HepG2 (cell line): ENCODE data around the gene MXRA7. TPM values are rescaled to one million over a fixed set of nuclear protein-coding genes. Genes with fewer than 3 reads are reported as not detected.

Experiments
- GMEB2 ChIP-seq: IDR thresholded peaks from 2 replicates; pipeline ENCODE4 v1.6.1; 2016; ENCODE audit warnings: missing biosample characterization, missing genetic modification reagents, low read depth
- MEIS2 ChIP-seq: sonication (generic); formaldehyde crosslinking; IDR thresholded peaks from 2 replicates; pipeline ENCODE4 v1.9.0; 2021; ENCODE audit warnings: mild to moderate bottlenecking, missing genetic modification reagents
- NFKB2 ChIP-seq: sonication (generic); formaldehyde crosslinking; IDR thresholded peaks from 2 replicates; pipeline ENCODE4 v1.4.0; 2020; ENCODE audit warnings: missing genetic modification reagents, borderline replicate concordance
- NPAS2 ChIP-seq: sonication (generic); formaldehyde crosslinking; IDR thresholded peaks from 2 replicates; pipeline ENCODE4 v1.8.0; 2022; ENCODE audit warnings: mild to moderate bottlenecking, missing genetic modification reagents, borderline replicate concordance
- PBX2 ChIP-seq: IDR thresholded peaks from 2 replicates; pipeline ENCODE4 v1.6.1; 2016; ENCODE audit warnings: control low read depth
- PHF8 ChIP-seq: sonication (generic); formaldehyde crosslinking; IDR thresholded peaks from 2 replicates; pipeline ENCODE4 v1.5.0; 2020; ENCODE audit warnings: missing genetic modification reagents
- SOX5 ChIP-seq: IDR thresholded peaks from 2 replicates; pipeline ENCODE4 v1.6.1; 2016; ENCODE audit warnings: borderline replicate concordance
- TAF1 ChIP-seq: sonication (generic); formaldehyde crosslinking; IDR thresholded peaks from 2 replicates; pipeline ENCODE4 v1.4.0; 2020; ENCODE audit warnings: missing genetic modification reagents
- ZHX2 ChIP-seq, 2 experiments: sonication (generic) in 1 of 2; formaldehyde crosslinking in 1 of 2; IDR thresholded peaks; 2 replicates each; pipeline versions ENCODE4 v1.6.1 to v1.9.0; 2014 to 2022; ENCODE audit warnings: antibody characterized with exemption in 1 of 2, borderline replicate concordance in 1 of 2, inconsistent platforms in 1 of 2, low read depth in 1 of 2, missing genetic modification reagents in 1 of 2
- ZMAT5 ChIP-seq: sonication (generic); formaldehyde crosslinking; IDR thresholded peaks from 2 replicates; pipeline ENCODE4 v1.5.0; 2020; ENCODE audit warnings: mild to moderate bottlenecking, low read depth, missing genetic modification reagents, borderline replicate concordance
- ZNF740 ChIP-seq: sonication (generic); formaldehyde crosslinking; IDR thresholded peaks from 2 replicates; pipeline ENCODE4 v1.4.0; 2020; ENCODE audit warnings: missing genetic modification reagents
- ZNF770 ChIP-seq: sonication (generic); formaldehyde crosslinking; IDR thresholded peaks from 2 replicates; pipeline ENCODE4 v1.5.0; 2020; ENCODE audit warnings: mild to moderate bottlenecking, missing genetic modification reagents
- polyA plus RNA-seq, 8 experiments: library from polyadenylated mRNA; depleted of rRNA in 3 of 8; stranded (reverse) in 7 of 8; unstranded in 1 of 8; fragments of >200 nt; fragmentation: Illumina TruSeq in 4 of 8; extraction: Trizol in 4 of 8; gene quantifications; 2 replicates each; pipeline versions ENCODE4 v1.2.1 to v1.2.3, GENCODE V29; 2011 to 2016; ENCODE audit warnings: low read depth in 4 of 8, missing spikeins in 1 of 8, mixed read lengths in 1 of 8; ENCODE audit not compliant: insufficient read depth in 1 of 8
- total RNA-seq, 5 experiments: library from RNA; depleted of rRNA; stranded (reverse); fragments of >200 nt; fragmentation: Illumina TruSeq; extraction: Trizol; gene quantifications; 2 replicates each; pipeline ENCODE4 v1.2.3, GENCODE V29; 2016; ENCODE audit warnings: low read depth in 1 of 5

The MXRA7 gene
- total and polyA plus RNA-seq, 2 of the 13 experiments (the other 11 are each of a cell fraction or from before 2014, with no cell fraction given), result 44.8 to 112 TPM

- TF ChIP-seq ZHX2 (IDR thresholded peaks at IDR 0.05; ENCODE audit: low read depth), result peak; percentile 76; the same call in 1 of the 2 replicates
- TF ChIP-seq ZHX2 (CRISPR knock-in tag; IDR thresholded peaks at IDR 0.05; ENCODE audit: borderline replicate concordance), result no peak
- no peak for TF ChIP-seq PBX2 (CRISPR knock-in tag)
- TF ChIP-seq ZNF770, result peak; percentile 54
- TF ChIP-seq NFKB2 (CRISPR knock-in tag), result no peak
- TF ChIP-seq GMEB2, result no peak
- peak; percentile 67 for TF ChIP-seq PHF8 (CRISPR knock-in tag)
- TF ChIP-seq TAF1 (CRISPR knock-in tag), result no peak
- TF ChIP-seq NPAS2 (CRISPR knock-in tag), result no peak
- no peak for TF ChIP-seq MEIS2 (CRISPR knock-in tag)
- TF ChIP-seq ZMAT5 (CRISPR knock-in tag), result no peak
- peak; percentile 34; the same call in 1 of the 2 replicates for TF ChIP-seq ZNF740 (CRISPR knock-in tag)
- peak; percentile 14; the same call in 1 of the 2 replicates for TF ChIP-seq SOX5 (CRISPR knock-in tag)
These were observed 14.9 kb upstream of the MXRA7 start (continued) for GRCh38 chr17:76725580-76726230.
